Measurements from ENCODE around the gene GPN2. TPM values are rescaled to one million over a fixed set of nuclear protein-coding genes. Genes with fewer than 3 reads are reported as not detected.
"Not testable (repeated sequence)": the region's sequence is repeated elsewhere in the genome, so short reads cannot be mapped to it uniquely, and the experiment has no call there.

Gene GPN2
- total and polyA plus RNA-seq, 9 of the 15 experiments (the other 6 are each of a cell fraction or from before 2014, with no cell fraction given): 9.9 to 58.8 (median 20.4) TPM

GRCh38 chr1:26838474-26839338 is 51.4 kb downstream of the GPN2 start:
- Histone ChIP-seq H2AFZ (ENCODE audit: low read depth, low read length) (no peak overlapping the region), H3K4me1 (replicated peaks in 1 of 2; ENCODE audit: control insufficient read depth in 2 of 2, insufficient read depth in 2 of 2, low read length in 2 of 2) (no peaks in the 10 kb centered on the region), H3K9ac (ENCODE audit: insufficient read depth in 1 of 2, low read depth in 2 of 2, low read length in 2 of 2) (0 out of 4 replicates have a peak overlapping the region, but pooled peaks of 1 of the 2 experiments have one; percentile 18), H3K9me1 (ENCODE audit: control insufficient read depth, insufficient read depth, low read length) (no peaks in the 10 kb centered on the region), H4K20me1 (replicated peaks; ENCODE audit: control insufficient read depth, insufficient read depth, low read length) (0 out of 2 replicates have a peak, but pooled peaks cover 2% of the 10 kb centered on the region), H3K4me2 (ENCODE audit: insufficient read depth, low read length) (no peak overlapping the region), H3K4me3 (no peak overlapping the region), H3K36me3 (ENCODE audit: control insufficient read depth, insufficient read depth, low read length) (peaks cover 71% of the 10 kb centered on the region), H3K79me2 (ENCODE audit: control insufficient read depth, insufficient read depth, low read length) (no peaks in the 10 kb centered on the region), H3K27me3 (ENCODE audit: control insufficient read depth in 2 of 2, insufficient read depth in 2 of 2, low read length in 2 of 2) (no peaks in the 10 kb centered on the region), H3K9me3 (replicated peaks; ENCODE audit: control insufficient read depth, insufficient read depth, low read depth, low read length) (no peaks in the 10 kb centered on the region), H3K27ac (ENCODE audit: extremely low read depth, low read depth, low read length) (no peak overlapping the region)
- FAIRE-seq (no peak), DNase-seq (ENCODE audit: extremely low read depth in 1 of 4, low spot score in 3 of 4) (no peak), ATAC-seq (peak; percentile 29)
- TF ChIP-seq POLR2H (tag; IDR thresholded peaks at IDR 0.05; ENCODE audit: low read depth) (no peak), RBFOX2 (IDR thresholded peaks at IDR 0.05; ENCODE audit: low read depth, low read length) (peak; percentile 18; the same call in 1 of the 2 replicates)
- in situ Hi-C loops (cut with MboI): no loop called here
- ChIA-PET CTCF (ENCODE audit: low intra/inter-chr PET ratio) (no interaction called here), POLR2A (interaction anchor here (0.6 to 1.8 kb wide), 9 partner anchors 8 to 300 kb away, joined by 3 to 7 read pairs (median 3); partner anchors contain the start of gene ZDHHC18)
- BruUV-seq (replicated peaks): no TSS peak
- intact Hi-C loops (cut with micrococcal nuclease): no loop called here
- 72% methylated on average over 8 of the region's 8 CpGs for WGBS (ENCODE audit: insufficient coverage, low coverage, missing lambda C conversion rate)

- Histone ChIP-seq H3K36me3 (ENCODE audit: control insufficient read depth, insufficient read depth, low read length) (peaks cover 74% of the 10 kb centered on the region), H3K9ac (ENCODE audit: insufficient read depth in 1 of 2, low read depth in 2 of 2, low read length in 2 of 2) (peak overlapping the region in 1 of 2 experiments; percentile 60; a peak in 1 of 4 replicates)
- H3K9me1 ChIP-seq (ENCODE audit: control insufficient read depth, insufficient read depth, low read length); H3K4me3 ChIP-seq; CTCF ChIA-PET (ENCODE audit: low intra/inter-chr PET ratio); H3K27ac ChIP-seq (ENCODE audit: extremely low read depth, low read depth, low read length); H3K9me3 ChIP-seq (replicated peaks; ENCODE audit: control insufficient read depth, insufficient read depth, low read depth, low read length); H2AFZ ChIP-seq (ENCODE audit: low read depth, low read length); in situ Hi-C loops (cut with MboI); H3K27me3 ChIP-seq (ENCODE audit: control insufficient read depth in 2 of 2, insufficient read depth in 2 of 2, low read length in 2 of 2); H3K4me2 ChIP-seq (ENCODE audit: insufficient read depth, low read length); DNase-seq (ENCODE audit: extremely low read depth in 1 of 4, low spot score in 3 of 4); H3K79me2 ChIP-seq (ENCODE audit: control insufficient read depth, insufficient read depth, low read length); ATAC-seq; H3K4me1 ChIP-seq (replicated peaks in 1 of 2; ENCODE audit: control insufficient read depth in 2 of 2, insufficient read depth in 2 of 2, low read length in 2 of 2); FAIRE-seq; intact Hi-C loops (cut with micrococcal nuclease); BruUV-seq (replicated peaks); H4K20me1 ChIP-seq (replicated peaks; ENCODE audit: control insufficient read depth, insufficient read depth, low read length): not testable (repeated sequence)
- WGBS (ENCODE audit: insufficient coverage, low coverage, missing lambda C conversion rate): 92% methylated on average over 5 of the region's 5 CpGs
- POLR2A ChIA-PET: interaction anchor here (1.1 to 1.8 kb wide), 3 partner anchors 9 to 13 kb away, joined by 3 to 7 read pairs (median 5); no protein-coding TSS in a partner anchor
These were observed 52.4 kb downstream of the GPN2 start for GRCh38 chr1:26837665-26838064.

Measured in K562 (cell line).